Measurements from ENCODE around the gene CD276.
A peak's percentile ranks its signal among the peaks of the same experiment; 100 is the strongest.
"Not testable (repeated sequence)": the region's sequence is repeated elsewhere in the genome, so short reads cannot be mapped to it uniquely, and the experiment has no call there.

Gene CD276

DNA sequence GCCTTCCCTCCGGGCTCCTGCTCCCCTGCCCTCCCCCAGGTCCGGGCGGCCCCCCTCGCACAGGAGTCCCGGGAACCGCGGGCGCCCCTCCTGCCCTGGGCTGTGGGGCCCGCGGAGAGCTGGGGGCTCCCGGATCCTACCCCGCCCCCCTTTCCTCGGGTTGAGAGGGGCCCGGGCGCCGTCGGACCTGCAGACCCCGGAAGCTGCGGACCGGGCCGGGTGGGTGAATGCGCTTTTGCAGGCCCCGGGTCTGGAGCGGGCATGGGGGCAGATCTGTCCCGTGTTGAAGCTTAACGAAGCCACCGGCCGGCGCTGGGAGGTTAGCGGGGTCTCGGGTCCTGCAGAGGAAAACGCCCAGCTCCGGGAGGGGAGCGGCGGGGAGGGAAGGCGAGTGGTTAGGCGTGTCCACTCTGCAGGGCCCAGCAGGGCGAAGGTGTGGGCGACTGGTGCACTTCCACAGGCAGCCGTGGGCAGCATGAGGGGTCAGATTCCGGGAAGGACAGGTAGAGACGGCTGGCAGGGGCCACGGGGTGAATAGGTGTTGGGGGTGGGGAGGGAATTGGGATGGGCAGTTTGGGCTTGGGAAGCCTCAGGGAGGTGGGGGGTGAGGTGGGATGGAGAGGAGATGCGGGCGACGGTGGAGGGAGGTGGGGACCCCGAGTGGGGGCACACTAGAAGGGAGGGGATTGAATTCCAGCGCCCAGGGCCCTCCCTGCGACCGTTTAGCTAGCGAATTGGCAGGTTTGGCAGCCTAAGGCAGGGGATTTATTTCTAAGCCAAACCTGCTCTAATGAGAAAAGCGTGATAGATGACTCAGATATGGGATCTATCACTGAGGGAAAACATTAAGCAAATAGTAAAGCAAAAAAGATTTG is 635 bp downstream of the CD276 start:
- DNase-seq (ENCODE audit: low spot score) = peak; percentile 57

DNA sequence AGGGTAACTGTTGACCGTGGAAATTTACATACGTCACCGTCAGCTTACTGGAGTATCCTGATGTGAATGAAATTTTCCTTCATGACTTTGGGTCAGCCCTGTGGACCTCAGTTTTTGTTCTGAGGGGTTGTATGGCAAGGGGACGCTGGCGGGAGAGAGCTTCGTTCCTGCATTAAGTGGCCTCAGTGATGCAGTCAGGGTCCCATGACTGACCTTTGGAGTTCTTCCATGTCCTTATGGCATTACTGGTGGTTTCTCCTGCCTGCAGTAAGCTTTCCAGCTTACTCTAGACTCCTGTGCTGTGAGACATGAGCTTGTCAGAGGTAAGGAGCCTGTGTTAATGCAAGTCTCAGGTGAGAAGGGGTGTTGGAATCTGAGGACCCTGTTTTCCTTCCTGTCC is 1.8 kb downstream of the CD276 start:
- DNase-seq (ENCODE audit: low spot score) = no peak

DNA sequence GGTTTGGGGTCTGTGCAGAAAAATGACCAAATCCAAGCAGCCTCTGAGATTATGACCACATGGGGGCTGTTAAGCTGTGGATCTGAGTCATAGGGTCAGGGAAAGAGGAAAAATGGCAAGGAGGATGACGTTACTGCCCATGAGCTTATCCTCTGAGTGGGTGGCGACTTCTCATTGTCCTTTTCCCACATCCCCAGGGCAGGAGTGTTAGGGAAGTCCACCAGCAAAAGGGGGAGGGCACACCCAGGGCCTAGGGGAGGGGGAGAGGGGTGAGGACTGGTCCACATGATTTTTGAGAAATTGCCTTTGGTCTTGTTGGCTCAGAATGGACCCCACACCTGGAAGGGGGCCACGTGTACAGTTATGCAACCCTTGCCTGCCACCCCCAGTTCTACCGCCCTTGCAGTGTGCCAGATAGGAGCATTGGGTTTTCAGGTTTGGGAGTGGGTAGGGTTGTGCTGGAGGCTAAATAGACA is 2.6 kb downstream of the CD276 start:
- peak; percentile 52 for DNase-seq (ENCODE audit: low spot score)

DNA sequence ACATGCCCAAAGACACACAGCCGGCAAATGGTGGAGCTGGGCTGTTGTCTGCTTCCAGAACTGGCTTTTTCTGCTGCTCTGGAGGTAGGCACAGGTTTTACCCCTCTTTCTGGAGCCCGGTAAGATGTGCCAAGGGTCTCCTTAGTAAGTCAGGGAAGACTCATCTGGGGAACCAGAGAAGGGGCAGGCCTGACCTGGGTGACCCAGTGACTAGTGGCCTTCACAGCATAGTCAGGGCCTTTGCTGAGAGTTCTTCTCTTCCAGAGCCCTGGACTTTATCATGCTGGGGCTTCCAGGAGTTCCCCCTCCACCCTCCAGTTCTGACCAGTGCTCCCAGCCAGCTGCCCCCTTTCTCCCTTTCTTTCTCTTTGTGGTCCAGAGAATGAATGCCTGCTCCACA is 3.2 kb downstream of the CD276 start:
- DNase-seq (ENCODE audit: low spot score) = no peak

DNA sequence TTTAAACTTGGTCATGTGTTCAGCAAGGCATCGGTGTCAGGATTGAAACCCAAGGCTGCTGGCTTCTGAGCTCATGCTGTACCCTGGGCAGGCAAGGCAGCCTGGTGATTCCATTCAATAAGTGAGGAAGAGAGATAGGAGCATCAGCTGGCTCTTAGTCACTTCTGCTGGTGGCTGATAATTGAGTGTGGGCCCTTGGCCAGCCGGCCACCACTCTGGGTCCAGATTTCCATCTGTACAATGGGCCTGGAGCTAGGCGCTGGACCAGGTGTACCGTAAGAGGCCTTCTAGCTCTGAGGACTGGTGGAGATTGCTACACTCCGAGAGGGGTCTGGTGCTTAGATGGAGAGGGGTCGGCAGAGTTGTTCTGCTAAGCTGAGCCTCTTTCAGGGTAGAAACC is 4.3 kb downstream of the CD276 start:
- no peak for DNase-seq (ENCODE audit: low spot score)

DNA sequence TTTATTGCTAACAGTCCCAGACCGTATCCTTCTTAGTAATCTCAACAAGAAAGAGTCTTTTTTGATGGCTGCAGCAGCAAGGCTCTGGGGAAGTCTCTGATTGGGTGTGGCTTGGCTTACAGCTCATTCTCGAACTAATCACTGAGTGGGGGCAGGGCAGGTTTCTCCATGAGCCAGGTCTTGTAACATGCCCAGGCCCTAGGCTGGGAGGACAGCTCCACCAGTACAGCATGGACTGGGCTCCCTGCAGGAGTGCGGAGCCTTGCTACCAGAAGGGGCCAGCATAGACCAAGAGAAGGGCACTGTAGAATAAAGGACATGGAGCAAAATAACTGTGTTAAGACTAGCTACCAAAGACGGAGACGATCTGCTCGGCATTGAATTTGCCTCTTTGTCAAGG is 7.2 kb downstream of the CD276 start:
- peak; percentile 63 for DNase-seq (ENCODE audit: low spot score)

DNA sequence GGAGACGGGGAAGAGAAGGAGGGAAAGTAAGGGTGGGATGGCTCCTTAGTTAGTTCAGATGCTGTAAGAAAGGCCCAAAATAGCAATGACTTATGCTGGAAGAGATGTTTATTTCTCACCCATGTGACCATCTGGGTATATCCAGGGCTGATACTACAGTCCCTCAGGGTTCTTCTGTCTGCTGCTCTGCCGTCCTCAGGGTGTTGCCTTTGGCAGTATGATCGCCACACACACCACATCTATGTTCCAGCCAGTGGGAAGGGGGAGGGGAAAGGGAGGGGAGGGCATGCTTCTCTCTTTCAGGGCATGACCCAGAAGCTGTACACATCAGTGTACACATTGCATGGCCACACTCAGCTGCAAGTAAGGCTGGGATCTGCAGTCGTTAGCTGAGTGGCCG is 10.2 kb downstream of the CD276 start:
- DNase-seq (ENCODE audit: low spot score) = no peak

DNA sequence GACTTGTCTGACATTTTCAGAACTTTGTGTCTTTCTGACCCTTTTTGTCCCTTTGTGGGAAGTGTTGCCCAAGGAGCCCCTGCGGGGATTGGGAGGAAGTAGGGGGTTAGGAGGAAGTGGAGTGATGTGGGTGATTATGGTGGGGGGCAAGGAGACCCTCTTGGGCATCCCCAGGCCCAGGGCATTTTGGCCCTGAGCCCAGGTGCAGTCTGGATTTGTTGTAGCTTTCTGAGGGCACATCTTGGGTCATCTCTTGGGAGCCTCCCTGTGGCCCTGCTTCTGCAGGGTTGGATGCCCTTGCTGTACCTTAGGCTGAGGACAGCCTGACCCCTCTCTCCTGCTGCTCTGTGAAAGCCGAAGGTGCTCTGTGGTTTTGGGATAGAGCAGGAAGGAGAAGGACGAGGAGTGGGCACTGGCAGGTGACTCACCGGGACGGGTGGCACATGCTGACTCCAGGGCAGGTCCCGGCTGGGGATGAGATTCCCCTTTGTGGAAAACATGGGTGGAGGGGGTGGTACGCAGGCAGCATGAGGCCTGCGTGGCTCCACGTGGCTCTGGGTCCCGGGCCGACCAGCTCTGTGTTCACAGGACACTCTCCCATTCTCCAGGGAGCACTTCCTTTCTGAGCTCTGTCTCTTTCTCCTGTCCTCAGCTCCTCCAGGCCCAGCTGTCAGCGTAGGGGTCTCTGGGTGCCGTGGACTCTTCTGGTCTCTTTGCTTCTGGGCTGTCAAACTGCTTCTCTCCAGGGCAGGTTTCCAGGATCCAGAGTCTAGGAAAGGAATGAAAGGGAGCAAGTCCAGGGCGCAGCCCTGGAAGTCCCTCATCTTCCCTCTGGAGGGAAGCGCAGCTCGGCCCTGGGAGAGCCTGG is 11.8 kb downstream of the CD276 start:
- no peak for DNase-seq (ENCODE audit: low spot score)

DNA sequence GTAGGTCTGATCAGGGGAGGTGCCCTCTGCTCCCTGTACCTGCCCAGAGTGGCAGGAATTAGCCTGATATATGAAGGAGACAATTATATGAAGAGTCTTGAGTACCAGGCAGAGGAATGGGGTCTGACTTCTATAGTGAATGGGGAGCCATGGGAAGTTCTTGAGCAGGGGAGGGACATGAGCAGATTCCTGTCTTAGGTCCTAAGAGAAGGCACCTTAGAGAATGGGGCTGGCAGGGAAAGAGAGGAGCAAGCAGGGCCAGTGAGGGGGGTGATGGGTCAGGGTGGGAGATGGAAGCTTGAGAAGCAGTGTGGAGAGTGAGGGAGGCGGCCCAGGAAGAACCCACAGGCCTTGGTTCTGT is 12.4 kb downstream of the CD276 start:
- no peak for DNase-seq (ENCODE audit: low spot score)

DNA sequence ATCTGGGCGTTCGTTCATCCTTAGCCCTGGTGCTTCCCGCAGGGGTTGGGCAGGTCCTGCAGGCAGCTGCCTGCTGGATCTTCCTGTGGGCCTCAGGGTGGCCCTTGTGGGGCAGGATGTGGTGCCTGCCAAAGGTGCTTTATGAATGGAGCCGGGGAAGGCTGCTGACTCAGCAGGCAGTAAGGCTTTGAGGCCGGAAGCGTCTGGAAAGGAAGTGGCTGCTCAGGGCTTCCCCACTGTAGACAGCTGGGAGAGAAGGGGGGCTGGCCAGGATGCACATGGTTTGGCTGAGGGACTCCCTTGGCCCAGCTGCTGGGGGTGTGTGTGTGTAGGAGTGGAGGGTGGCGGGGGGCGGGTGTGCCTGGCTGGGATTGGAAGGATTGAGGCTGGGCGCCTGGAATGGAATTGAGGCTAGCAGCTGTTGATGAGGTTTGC is 12.9 kb downstream of the CD276 start:
- peak; percentile 75 for DNase-seq (ENCODE audit: low spot score)

DNA sequence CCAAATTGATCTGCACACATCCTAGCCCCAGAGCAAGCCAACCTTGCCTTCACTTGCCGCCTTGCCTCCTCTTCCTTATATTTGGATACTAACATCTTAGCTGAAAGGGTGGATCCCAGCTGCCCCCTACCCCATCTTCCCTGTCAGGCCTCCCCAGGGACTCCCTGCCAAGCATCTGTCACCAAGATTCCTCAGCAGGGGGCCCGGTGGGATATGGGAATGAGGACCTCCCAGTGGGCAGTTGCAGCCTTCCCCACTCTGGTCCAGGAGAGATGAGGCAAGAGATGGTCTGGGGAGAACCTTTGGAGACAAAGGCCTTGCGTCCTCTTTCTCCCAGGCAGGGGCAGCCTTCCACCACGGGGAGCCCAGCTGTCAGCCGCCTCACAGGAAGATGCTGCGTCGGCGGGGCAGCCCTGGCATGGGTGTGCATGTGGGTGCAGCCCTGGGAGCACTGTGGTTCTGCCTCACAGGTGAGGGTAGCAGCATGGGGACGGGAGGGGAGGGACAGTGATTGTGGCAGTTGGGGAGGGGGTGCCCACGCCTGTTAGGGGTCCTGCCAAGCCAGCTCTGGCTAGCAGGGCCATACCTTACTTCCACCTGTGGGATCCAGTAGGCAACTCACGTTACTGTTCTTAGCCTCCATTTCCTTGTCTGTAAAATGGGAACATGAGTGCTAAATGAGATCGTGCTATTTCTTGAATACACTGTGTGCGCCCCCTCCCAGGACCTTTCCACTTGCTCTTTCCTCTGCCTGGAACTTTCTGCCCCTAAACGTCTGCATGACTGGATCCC is 15.3 kb downstream of the CD276 start:
- DNase-seq (ENCODE audit: low spot score) = no peak

DNA sequence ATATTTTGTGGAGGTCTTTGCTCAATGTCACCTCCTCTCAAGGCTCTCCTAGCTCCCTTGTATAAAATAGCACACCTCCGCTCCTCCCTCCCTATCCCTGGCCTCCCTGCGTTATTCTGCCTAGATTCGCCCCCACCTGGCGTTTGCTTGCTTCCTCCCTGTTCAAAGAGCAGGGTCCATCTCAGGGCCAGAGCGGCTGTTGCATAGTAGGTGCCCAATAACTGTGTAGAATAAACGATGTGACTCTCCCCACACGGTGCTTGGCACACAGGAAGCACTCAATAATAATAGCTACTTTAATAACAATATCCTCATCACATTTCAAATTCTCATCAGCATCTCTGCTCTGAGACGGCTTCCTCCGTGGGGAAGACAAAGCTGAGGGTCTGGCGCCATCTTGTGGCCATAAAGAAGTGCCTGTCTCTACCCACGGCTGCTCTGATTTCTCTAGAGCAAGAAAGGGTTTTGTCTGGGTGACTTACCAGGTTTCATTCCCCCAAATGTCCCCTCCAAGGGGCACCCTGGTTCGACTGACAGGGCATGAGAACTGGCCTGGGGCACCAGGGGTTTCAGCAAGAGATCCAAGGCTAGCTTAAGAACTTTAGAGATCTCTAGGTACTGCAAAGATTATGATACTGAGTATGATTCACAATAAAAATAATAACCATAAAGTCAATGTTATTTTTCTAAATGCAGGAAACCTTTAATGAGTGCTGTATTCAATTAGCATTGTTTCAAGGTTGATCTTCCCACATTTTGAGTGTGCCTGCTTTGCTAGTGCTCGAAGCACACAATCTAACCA is 16.1 kb downstream of the CD276 start:
- no peak for DNase-seq (ENCODE audit: low spot score)

DNA sequence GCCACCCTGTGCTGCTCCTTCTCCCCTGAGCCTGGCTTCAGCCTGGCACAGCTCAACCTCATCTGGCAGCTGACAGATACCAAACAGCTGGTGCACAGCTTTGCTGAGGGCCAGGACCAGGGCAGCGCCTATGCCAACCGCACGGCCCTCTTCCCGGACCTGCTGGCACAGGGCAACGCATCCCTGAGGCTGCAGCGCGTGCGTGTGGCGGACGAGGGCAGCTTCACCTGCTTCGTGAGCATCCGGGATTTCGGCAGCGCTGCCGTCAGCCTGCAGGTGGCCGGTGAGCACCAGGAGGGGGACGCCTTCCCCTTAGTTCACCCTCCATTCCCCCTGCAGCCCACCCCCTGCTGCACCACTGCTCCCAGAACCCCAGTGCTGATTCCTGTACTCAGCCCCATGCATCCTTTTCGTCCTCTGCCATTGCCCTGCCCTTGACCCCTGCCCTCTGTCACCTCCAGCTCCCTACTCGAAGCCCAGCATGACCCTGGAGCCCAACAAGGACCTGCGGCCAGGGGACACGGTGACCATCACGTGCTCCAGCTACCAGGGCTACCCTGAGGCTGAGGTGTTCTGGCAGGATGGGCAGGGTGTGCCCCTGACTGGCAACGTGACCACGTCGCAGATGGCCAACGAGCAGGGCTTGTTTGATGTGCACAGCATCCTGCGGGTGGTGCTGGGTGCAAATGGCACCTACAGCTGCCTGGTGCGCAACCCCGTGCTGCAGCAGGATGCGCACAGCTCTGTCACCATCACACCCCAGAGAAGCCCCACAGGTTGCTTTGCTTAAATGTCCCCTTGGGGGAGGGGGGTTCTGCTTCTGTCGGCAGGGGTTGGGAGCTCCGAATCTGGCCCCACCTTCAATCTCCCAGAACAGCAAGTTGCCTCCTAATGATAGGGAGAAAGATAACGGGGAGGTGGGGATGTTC is 18.4 kb downstream of the CD276 start:
- not testable (repeated sequence) for DNase-seq (ENCODE audit: low spot score)

DNA sequence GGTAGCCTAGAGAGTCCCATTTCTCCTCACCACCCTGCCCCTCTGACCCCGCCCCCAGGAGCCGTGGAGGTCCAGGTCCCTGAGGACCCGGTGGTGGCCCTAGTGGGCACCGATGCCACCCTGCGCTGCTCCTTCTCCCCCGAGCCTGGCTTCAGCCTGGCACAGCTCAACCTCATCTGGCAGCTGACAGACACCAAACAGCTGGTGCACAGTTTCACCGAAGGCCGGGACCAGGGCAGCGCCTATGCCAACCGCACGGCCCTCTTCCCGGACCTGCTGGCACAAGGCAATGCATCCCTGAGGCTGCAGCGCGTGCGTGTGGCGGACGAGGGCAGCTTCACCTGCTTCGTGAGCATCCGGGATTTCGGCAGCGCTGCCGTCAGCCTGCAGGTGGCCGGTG is 19.4 kb downstream of the CD276 start:
- not testable (repeated sequence) for DNase-seq (ENCODE audit: low spot score)

DNA sequence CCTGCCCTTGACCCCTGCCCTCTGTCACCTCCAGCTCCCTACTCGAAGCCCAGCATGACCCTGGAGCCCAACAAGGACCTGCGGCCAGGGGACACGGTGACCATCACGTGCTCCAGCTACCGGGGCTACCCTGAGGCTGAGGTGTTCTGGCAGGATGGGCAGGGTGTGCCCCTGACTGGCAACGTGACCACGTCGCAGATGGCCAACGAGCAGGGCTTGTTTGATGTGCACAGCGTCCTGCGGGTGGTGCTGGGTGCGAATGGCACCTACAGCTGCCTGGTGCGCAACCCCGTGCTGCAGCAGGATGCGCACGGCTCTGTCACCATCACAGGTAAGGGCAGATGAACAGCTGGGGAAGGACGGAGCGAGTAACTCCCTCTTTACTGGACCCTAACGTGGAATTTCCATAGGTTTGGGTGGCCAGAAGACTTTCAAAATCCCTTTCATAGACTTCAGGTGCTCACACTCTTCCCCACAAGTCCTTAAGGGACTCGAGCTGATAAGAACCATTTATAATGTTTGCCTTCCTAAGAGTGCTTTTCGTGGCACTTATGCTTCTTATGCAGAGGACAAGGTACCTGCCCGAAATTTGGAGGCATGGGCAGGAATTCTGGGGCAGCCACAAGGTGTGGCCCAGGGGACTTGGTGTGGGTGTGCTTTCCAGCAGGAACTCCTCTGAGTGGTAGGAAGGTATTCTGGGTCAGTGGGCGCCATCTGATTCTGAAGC is 20.1 kb downstream of the CD276 start:
- DNase-seq (ENCODE audit: low spot score) = not testable (repeated sequence)

DNA sequence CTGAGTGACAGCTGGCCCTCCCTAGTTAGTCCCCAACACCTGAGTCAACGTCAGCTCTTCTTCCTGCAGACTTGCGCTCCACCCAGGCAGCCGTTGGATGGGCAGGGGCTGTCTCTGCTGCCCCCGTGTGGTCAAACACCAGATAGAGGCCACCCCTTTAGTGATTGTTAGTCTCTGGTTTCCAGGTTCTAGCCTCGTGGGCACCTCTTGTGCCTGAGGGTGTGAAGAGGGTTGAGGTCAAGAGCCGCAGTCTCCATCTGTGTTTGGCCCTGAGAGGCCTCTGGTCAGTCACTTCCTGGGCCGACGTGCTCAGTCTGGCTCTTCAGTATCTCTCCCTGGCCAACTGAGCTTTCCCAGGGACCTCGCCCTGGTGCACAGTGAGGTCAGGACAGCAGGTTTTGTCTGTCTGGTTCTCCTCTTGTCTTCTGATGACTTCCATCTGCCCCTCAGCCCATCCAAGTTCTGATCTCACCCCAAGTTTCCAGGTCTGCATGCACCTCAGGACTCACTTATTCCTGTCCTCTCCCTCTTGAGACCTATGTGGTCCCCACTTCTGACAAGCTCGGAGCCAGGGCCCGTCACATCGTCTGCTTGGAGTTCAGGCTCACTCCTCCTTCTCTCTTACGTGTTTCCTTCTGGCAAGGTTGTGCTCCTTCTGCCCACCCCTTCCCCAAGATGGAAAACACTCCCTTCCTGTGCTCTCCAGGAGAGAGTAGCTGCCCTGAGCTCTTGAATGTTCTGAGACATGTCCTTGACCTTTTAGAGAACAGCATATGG is 20.9 kb downstream of the CD276 start:
- no peak for DNase-seq (ENCODE audit: low spot score)

DNA sequence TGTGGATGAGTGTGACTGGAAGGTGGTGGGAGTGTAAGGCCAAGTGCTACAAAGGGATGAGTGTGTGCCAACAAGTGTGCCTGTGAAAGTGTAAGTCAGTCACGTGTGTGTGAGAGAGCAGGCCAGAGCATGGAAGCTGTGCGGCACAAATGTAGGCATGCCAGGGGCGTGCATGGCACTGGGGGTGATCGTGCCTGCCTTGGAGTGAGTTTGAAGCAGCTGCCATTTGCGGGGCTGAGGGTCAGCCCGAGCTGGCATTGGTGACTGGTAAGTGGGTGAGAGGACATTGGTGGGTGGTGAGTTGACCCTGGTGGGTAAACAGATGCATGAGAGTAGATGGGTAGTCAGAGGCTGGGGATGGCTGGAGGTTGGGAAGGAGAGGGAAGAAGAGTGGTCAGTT is 24.5 kb downstream of the CD276 start:
- DNase-seq (ENCODE audit: low spot score) = no peak

DNA sequence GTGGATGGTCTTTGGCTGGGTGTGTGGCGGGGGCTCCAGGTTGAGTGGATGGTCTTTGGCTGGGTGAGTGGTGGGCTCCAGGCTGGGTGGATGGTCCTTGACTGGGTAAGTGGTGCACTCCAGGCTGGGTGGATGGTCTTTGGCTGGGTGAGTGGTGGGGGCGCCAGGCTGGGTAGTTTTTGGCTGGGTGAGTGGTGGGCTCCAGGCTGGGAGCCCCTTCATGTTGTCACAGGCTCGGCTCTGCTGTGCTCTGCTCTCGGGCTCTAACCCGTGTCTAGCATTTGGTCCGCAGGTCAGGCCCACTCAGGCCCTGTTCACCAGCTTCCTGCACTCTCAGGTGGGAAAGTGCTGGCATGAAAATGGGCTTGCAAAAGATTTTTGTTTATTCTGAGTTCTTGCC is 25.1 kb downstream of the CD276 start:
- DNase-seq (ENCODE audit: low spot score) = no peak

DNA sequence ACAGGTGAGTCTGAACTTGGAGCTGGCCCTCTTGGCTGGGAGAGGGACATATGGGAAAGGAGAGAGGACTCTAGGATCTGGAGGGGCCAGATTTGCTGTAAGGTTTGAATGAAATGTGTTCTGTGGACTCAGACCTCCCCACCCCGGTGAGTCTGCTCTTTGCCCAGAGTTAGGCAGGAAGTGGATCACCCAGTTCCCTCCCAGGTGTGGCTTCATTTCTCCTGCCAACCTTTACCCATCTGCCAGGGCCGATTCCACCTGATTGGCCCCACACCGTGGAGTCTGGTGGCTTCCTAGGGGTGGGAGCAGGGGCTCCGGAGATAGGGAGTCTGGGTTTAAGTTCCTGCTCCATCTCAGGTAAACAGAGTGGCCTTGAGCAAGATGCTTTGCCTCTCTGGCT is 25.5 kb downstream of the CD276 start:
- no peak for DNase-seq (ENCODE audit: low spot score)
